ENCODE measurements around the gene CAMK2D.
"Not testable (repeated sequence)": the region's sequence is repeated elsewhere in the genome, so short reads cannot be mapped to it uniquely, and the experiment has no call there.

The CAMK2D gene

GRCh38 chr4:113761620-113762185 is at the start of gene CAMK2D:
Gene CAMK2D (minus strand): TSS chr4:113761738. CDS start chr4:113761068, 670 bp downstream.
- DNase-seq: peak; percentile 86
- in situ Hi-C loops (cut with HindIII; ENCODE audit: low pct_ligation_motif_present, low pct_unique_long_range_greater_than_20kb, low sequenced_read_pairs): no loop called here

- no peak for DNase-seq
- in situ Hi-C loops (cut with HindIII; ENCODE audit: low pct_ligation_motif_present, low pct_unique_long_range_greater_than_20kb, low sequenced_read_pairs): no loop called here
Measured at GRCh38 chr4:113810906-113811305, 49.4 kb upstream of the CAMK2D start.

- DNase-seq: no peak
- in situ Hi-C loops (cut with HindIII; ENCODE audit: low pct_ligation_motif_present, low pct_unique_long_range_greater_than_20kb, low sequenced_read_pairs): no loop called here
Measured at GRCh38 chr4:113809311-113809710, 47.8 kb upstream of the CAMK2D start.

GRCh38 chr4:113806850-113807249 is 45.3 kb upstream of the CAMK2D start:
- in situ Hi-C loops (cut with HindIII; ENCODE audit: low pct_ligation_motif_present, low pct_unique_long_range_greater_than_20kb, low sequenced_read_pairs): no loop called here
- DNase-seq: no peak

GRCh38 chr4:113801882-113802281 is 40.3 kb upstream of the CAMK2D start:
- DNase-seq: no peak
- in situ Hi-C loops (cut with HindIII; ENCODE audit: low pct_ligation_motif_present, low pct_unique_long_range_greater_than_20kb, low sequenced_read_pairs): no loop called here

GRCh38 chr4:113796381-113796780 is 34.8 kb upstream of the CAMK2D start:
- DNase-seq; in situ Hi-C loops (cut with HindIII; ENCODE audit: low pct_ligation_motif_present, low pct_unique_long_range_greater_than_20kb, low sequenced_read_pairs): not testable (repeated sequence)

- DNase-seq: no peak
- in situ Hi-C loops (cut with HindIII; ENCODE audit: low pct_ligation_motif_present, low pct_unique_long_range_greater_than_20kb, low sequenced_read_pairs): no loop called here
Measured at GRCh38 chr4:113790478-113790877, 28.9 kb upstream of the CAMK2D start.

GRCh38 chr4:113788888-113789287 is 27.4 kb upstream of the CAMK2D start:
- DNase-seq: no peak
- in situ Hi-C loops (cut with HindIII; ENCODE audit: low pct_ligation_motif_present, low pct_unique_long_range_greater_than_20kb, low sequenced_read_pairs): no loop called here

- in situ Hi-C loops (cut with HindIII; ENCODE audit: low pct_ligation_motif_present, low pct_unique_long_range_greater_than_20kb, low sequenced_read_pairs): no loop called here
- DNase-seq: no peak
Measured at GRCh38 chr4:113785781-113786180, 24.2 kb upstream of the CAMK2D start.

GRCh38 chr4:113784497-113785250 is 23.1 kb upstream of the CAMK2D start:
- in situ Hi-C loops (cut with HindIII; ENCODE audit: low pct_ligation_motif_present, low pct_unique_long_range_greater_than_20kb, low sequenced_read_pairs): no loop called here
- DNase-seq: peak; percentile 45

- in situ Hi-C loops (cut with HindIII; ENCODE audit: low pct_ligation_motif_present, low pct_unique_long_range_greater_than_20kb, low sequenced_read_pairs): no loop called here
- no peak for DNase-seq
Measured at GRCh38 chr4:113783701-113784100, 22.2 kb upstream of the CAMK2D start.

GRCh38 chr4:113783289-113783688 is 21.8 kb upstream of the CAMK2D start:
- in situ Hi-C loops (cut with HindIII; ENCODE audit: low pct_ligation_motif_present, low pct_unique_long_range_greater_than_20kb, low sequenced_read_pairs): no loop called here

GRCh38 chr4:113781439-113782040 is 20.0 kb upstream of the CAMK2D start:
- DNase-seq: peak; percentile 38
- in situ Hi-C loops (cut with HindIII; ENCODE audit: low pct_ligation_motif_present, low pct_unique_long_range_greater_than_20kb, low sequenced_read_pairs): no loop called here

More at GRCh38 chr4:113783289-113783688, 21.8 kb upstream of the CAMK2D start:
- DNase-seq: no peak

GRCh38 chr4:113776679-113777078 is 15.1 kb upstream of the CAMK2D start:
- in situ Hi-C loops (cut with HindIII; ENCODE audit: low pct_ligation_motif_present, low pct_unique_long_range_greater_than_20kb, low sequenced_read_pairs): no loop called here
- no peak for DNase-seq

- no peak for DNase-seq
- in situ Hi-C loops (cut with HindIII; ENCODE audit: low pct_ligation_motif_present, low pct_unique_long_range_greater_than_20kb, low sequenced_read_pairs): no loop called here
Measured at GRCh38 chr4:113776016-113776415, 14.5 kb upstream of the CAMK2D start.

- no peak for DNase-seq
- in situ Hi-C loops (cut with HindIII; ENCODE audit: low pct_ligation_motif_present, low pct_unique_long_range_greater_than_20kb, low sequenced_read_pairs): no loop called here
Measured at GRCh38 chr4:113773756-113774155, 12.2 kb upstream of the CAMK2D start.

GRCh38 chr4:113773014-113773413 is 11.5 kb upstream of the CAMK2D start:
- in situ Hi-C loops (cut with HindIII; ENCODE audit: low pct_ligation_motif_present, low pct_unique_long_range_greater_than_20kb, low sequenced_read_pairs): no loop called here
- DNase-seq: no peak

GRCh38 chr4:113772319-113772718 is 10.8 kb upstream of the CAMK2D start:
- in situ Hi-C loops (cut with HindIII; ENCODE audit: low pct_ligation_motif_present, low pct_unique_long_range_greater_than_20kb, low sequenced_read_pairs): no loop called here
- no peak for DNase-seq

- no peak for DNase-seq
- in situ Hi-C loops (cut with HindIII; ENCODE audit: low pct_ligation_motif_present, low pct_unique_long_range_greater_than_20kb, low sequenced_read_pairs): no loop called here
Measured at GRCh38 chr4:113769744-113770143, 8.2 kb upstream of the CAMK2D start.

GRCh38 chr4:113768952-113769351 is 7.4 kb upstream of the CAMK2D start:
- DNase-seq: no peak
- in situ Hi-C loops (cut with HindIII; ENCODE audit: low pct_ligation_motif_present, low pct_unique_long_range_greater_than_20kb, low sequenced_read_pairs): no loop called here

Data from ACHN (cell line).